GM19023 (cell line): Measurements from ENCODE around the gene CERS2.
"Not testable (repeated sequence)": the region's sequence is repeated elsewhere in the genome, so short reads cannot be mapped to it uniquely, and the experiment has no call there.

Experiments
- ATAC-seq: cut with Tn5 transposase; IDR thresholded peaks from one replicate; pipeline ENCODE4 v1.9.1; 2021; ENCODE audit warnings: mild to moderate bottlenecking, moderate library complexity; ENCODE audit not compliant: unreplicated experiment

CERS2 gene

GRCh38 chr1:150970808-150971582 lies 3.6 kb downstream of the CERS2 start:
- no peak for ATAC-seq

- ATAC-seq: no peak
Observed at GRCh38 chr1:150969626-150970025, 5.0 kb downstream of the CERS2 start.

GRCh38 chr1:150968491-150968890 lies 6.1 kb downstream of the CERS2 start:
- no peak for ATAC-seq

- ATAC-seq: no peak
Observed at GRCh38 chr1:150967936-150968335, 6.7 kb downstream of the CERS2 start.

- ATAC-seq: no peak
Observed at GRCh38 chr1:150966011-150966410, 8.6 kb downstream of the CERS2 start.

GRCh38 chr1:150965605-150966004 lies 9.0 kb downstream of the CERS2 start:
- no peak for ATAC-seq

- no peak for ATAC-seq
Observed at GRCh38 chr1:150964164-150964489, 10.5 kb downstream of the CERS2 start.

GRCh38 chr1:150963321-150964163 lies 11.1 kb downstream of the CERS2 start:
- no peak for ATAC-seq

- no peak for ATAC-seq
Observed at GRCh38 chr1:150961756-150962155, 12.9 kb downstream of the CERS2 start.

GRCh38 chr1:150960646-150961045 lies 14.0 kb downstream of the CERS2 start:
- no peak for ATAC-seq

GRCh38 chr1:150957666-150958065 lies 17.0 kb downstream of the CERS2 start:
- ATAC-seq: no peak

GRCh38 chr1:150955280-150955679 lies 19.4 kb downstream of the CERS2 start:
- no peak for ATAC-seq

- no peak for ATAC-seq
Observed at GRCh38 chr1:150954708-150955107, 19.9 kb downstream of the CERS2 start.

- no peak for ATAC-seq
Observed at GRCh38 chr1:150944856-150945255, 29.8 kb downstream of the CERS2 start.

GRCh38 chr1:150931773-150932172 lies 42.9 kb downstream of the CERS2 start:
- no peak for ATAC-seq

GRCh38 chr1:150928775-150929174 lies 45.9 kb downstream of the CERS2 start:
- not testable (repeated sequence) for ATAC-seq

- ATAC-seq: no peak
Observed at GRCh38 chr1:150928286-150928685, 46.3 kb downstream of the CERS2 start.

GRCh38 chr1:150927624-150928023 lies 47.0 kb downstream of the CERS2 start:
- ATAC-seq: no peak

- peak; percentile 93 for ATAC-seq
Observed at GRCh38 chr1:150926097-150926741, 48.4 kb downstream of the CERS2 start, which contains the start of gene SETDB1. SETDB1 (plus strand) TSS chr1:150926363; CDS start chr1:150927715, 1,352 bp downstream.

GRCh38 chr1:150925080-150925479 lies 49.6 kb downstream of the CERS2 start:
- no peak for ATAC-seq

- peak; percentile 39 for ATAC-seq
Observed at GRCh38 chr1:150922519-150922975, 52.1 kb downstream of the CERS2 start.
